GM12872 (cell line): Measurements from ENCODE around the gene LRRC28.

ENCODE experiments used
- CTCF ChIP-seq: IDR thresholded peaks from 3 replicates; pipeline ENCODE4 v1.5.1; 2011; ENCODE audit warnings: low read depth, mild to moderate bottlenecking, low read length, moderate library complexity; ENCODE audit not compliant: insufficient read depth

The LRRC28 gene

DNA sequence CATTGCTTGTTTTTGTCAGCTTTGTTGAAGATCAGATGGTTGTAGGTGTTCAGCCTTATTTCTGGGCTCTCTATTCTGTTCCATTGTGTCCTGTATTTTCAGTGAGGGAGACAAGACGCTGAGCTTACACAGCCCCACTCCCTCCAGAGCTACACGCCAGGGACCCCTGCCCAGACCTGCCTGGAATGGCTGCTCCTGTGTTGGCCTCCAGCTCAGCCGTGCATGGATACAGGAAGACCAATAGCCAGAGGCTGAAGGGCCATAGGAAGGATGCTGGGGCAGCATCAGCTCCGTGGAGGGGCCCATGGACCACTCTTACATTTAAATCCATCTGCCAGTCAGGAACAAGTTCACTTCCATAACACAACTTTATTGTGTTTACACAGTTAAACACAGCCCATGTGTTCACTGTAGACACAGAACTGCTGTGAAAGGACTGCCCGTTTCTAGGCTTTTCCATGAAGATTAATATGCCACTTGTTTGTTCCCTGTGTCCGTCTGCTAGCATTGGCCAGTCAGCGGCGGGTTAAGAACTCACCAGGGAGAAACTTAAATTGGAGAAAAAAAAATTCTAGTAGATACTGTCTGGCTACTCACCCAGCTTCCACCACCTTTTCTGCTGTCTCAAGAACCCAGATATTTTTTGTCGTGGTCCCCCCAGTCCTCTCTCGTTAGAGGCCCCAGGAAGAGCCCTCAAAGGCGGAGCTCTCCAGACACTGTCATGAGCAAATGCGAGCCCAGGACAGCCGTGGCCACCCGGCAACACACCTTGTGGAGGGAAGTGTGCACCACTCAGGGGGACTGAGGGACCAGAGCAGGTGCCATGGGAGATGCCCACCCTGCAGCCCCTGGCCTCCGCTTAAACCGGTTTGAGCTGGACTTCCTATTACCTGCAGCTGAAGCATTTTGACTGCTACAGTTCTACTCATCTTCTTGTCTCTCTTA lies 172.2 kb downstream of the LRRC28 start:
- TF ChIP-seq CTCF, result no peak

DNA sequence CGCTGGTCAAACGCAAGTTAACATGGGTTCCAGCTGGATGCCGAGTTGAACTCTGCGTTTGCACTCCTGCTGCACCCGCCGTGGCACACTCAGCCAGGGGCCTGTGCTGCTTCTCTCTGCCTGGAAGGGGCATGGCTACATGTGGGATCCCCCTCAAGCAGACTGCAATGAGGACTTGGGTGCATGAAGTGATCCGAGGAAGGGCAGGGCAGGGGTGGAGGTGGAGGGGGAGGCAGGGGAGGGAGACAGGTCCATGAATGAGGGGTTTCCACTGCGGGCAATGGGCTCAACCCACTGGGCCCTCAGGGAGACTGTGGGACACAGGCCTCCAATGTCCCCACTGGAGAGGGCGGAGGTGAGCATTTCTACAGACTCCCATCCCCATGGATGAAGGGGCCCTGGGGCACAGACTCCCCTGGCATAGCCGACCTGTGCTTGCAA lies 172.9 kb downstream of the LRRC28 start:
- no peak for TF ChIP-seq CTCF

DNA sequence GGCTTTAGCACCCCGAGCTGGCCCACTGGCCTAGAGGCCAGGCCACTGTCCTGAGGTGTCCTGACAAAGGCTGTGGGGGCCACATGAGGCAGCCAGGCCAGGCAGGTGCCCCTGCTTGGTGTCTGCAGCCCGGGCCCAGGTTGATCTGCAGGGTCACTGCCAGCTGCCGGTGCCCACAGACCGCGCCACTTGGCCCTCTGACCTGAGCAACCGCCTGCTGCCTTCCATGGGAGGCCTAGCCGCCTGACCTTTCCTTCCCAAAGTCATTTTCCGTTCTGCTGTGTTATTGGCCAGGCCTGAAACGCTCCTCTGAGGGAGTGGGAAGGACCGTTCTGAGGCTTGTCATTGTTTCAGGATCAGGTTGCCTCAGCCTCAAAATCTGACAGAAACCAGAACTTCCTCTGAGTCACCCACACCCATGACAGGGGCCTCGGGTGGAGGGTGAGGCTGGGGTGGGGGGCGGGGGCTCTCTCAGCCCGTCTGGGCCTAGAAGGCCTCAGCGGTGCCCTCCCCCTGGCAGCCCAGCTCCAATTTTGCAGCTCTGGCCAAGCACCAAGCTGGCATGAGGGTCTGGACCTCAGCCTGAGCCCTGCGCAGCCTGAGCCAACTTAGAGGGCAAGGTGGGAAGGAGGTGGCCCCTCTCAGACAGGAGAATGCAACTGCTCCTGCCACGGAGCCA lies 173.8 kb downstream of the LRRC28 start:
- no peak for TF ChIP-seq CTCF

GRCh38 chr15:99425657-99426301 lies 174.5 kb downstream of the LRRC28 start:
- 0 out of 3 replicates have a peak, but pooled peaks have one; percentile 7 for TF ChIP-seq CTCF

DNA sequence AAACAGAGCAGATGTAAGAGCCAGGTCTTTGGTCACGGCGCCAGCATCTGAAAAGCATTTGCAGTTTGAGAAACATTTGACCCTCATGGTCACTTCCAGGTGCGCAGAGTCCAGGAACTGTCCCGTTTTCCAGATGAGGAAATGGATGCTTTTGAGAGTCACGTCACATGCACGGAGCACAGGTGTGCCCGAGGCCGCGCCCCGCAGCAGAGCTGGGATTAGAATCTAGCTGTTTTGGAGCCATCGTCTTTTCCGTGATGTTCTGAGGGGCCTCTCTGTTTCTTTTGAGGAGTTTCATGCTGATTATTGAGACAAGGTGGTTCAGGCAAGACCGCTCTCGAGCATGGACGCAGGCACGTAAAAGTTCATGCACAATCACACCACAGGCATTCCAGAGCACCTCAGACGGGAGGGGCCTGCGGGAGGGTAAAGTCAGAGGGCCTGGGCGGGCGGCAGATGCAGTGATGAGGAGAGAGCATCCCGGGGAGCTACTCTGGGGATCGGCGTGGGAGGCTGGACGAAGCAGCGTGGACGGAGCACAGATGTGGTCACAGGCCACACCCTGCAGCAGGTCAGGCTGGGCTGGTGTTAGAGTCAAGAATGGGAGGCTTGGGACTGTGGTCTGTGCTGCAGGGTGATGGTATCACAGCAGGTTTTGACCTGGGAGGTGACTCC lies 175.3 kb downstream of the LRRC28 start:
- no peak for TF ChIP-seq CTCF

DNA sequence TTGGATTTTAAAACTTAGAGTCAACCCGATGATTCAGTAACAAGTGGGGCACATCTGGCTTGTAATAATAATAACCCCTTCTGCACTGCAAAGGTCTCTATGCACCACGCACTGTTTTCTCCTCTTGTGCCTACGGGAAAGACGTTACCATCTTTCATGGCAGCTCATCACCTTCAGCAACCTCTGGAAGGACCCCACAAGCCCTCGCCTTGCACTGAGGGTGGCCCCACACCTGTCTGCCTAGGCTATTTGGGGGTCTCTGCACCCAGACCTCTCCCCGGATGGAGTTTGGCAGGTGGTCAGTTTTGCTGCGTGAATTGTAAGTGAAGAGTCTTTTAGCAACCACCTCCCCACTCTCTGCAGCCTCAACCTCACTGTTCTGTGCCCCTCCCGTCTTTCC lies 175.9 kb downstream of the LRRC28 start:
- TF ChIP-seq CTCF, result no peak
